HG03469 (cell line): Measurements from ENCODE around the gene AMOTL2.

Source experiments
- ATAC-seq: cut with Tn5 transposase; IDR thresholded peaks from one replicate; pipeline ENCODE4 v1.9.1; 2021; ENCODE audit warnings: mild to moderate bottlenecking, moderate library complexity, moderate number of reproducible peaks; ENCODE audit not compliant: unreplicated experiment

AMOTL2 gene

GRCh38 chr3:134337071-134337482, 37.2 kb downstream of the AMOTL2 start:
- no peak for ATAC-seq

DNA sequence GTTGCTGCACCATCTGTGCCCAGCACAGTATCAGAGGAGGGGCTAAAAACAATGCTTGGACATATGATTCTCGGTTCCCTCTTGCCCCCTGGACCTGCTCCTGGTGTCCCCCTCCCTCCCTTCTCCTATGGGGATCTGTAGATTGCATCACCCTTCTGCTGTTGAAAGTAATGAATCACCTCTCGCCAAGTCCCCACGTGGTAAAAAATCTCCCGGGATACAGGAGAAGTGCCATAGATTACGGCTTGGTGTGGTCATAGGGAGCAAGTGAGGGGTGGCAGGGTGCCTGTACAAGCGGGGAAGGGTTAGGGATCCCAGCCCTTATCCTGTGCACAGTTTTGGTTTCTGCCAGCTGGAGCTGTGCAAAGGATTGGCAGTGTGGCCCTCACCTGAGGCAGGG, 37.7 kb downstream of the AMOTL2 start:
- no peak for ATAC-seq

GRCh38 chr3:134334901-134335280, 39.4 kb downstream of the AMOTL2 start:
- ATAC-seq: no peak

- ATAC-seq: no peak
These were observed 39.9 kb downstream of the AMOTL2 start for GRCh38 chr3:134334231-134334900.

DNA sequence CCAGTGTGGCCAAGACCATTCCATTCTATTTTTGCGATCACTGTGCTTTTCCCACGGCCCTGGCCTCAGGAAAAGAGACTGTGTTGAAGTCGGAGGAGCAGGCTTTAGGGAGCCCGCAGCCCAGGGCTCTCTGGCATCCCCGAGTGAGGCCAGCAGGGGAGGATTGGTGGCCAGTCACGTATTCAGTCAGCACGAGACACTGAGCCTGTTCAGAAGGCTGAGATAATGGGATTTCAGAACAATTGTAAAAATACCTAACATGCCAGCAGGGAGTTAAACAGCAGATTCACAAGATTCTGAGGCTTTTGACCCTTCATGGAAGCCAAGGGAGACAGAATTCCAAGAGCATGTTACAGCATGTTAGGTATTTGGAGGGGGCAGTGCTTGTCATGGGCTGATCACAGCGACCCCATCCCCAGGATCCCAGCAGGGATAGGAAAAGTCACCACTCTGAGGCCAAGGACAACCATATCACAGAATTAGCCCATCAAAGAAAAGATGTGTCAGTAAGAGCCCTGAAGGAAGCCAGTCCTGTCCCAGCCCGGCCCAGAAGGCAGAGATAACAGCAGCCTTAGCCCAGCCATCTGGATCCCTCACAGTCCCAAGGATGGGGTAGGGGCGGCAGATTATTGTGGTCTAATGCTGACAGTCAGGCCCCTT, 40.6 kb downstream of the AMOTL2 start:
- ATAC-seq: no peak

GRCh38 chr3:134332344-134332743, 41.9 kb downstream of the AMOTL2 start:
- ATAC-seq: no peak

GRCh38 chr3:134331811-134332199, 42.4 kb downstream of the AMOTL2 start:
- no peak for ATAC-seq

GRCh38 chr3:134330883-134331810, 43.1 kb downstream of the AMOTL2 start:
- ATAC-seq: no peak

GRCh38 chr3:134328846-134329245, 45.4 kb downstream of the AMOTL2 start:
- no peak for ATAC-seq

- no peak for ATAC-seq
These were observed 46.1 kb downstream of the AMOTL2 start for GRCh38 chr3:134328147-134328591.

GRCh38 chr3:134327594-134327975, 46.7 kb downstream of the AMOTL2 start:
- no peak for ATAC-seq

GRCh38 chr3:134326760-134327593, 47.3 kb downstream of the AMOTL2 start:
- no peak for ATAC-seq

GRCh38 chr3:134326126-134326525, 48.1 kb downstream of the AMOTL2 start:
- no peak for ATAC-seq

GRCh38 chr3:134325706-134326105, 48.5 kb downstream of the AMOTL2 start:
- ATAC-seq: no peak

DNA sequence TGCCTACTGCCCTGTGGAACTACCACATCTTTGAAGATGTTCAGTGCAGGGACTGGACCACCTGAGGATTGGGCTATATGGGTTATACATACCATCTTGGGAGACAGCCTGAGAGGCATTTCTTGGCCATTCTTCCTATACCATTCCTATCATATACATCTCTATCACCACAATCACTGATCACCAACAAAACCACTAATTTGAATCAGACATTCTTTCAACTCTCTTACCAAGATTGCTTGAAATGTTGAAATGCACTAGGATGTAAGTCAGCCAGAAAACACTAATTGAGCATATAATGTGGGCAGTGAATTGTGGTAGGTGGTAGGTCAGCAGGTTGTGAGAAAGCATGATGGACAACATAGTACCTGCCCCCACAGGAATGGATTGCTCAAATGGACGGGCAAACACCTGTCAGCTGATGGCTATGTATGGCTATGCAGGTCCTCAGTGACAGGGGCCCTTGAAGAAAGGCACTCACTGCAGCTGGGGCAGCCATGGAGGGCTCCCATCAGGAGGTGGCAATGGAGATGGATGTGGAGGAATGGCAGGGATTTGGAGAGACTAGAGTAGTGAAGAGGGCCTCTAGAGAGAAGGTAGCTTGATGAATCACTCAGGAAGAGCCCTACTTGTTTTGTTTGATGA, 49.1 kb downstream of the AMOTL2 start:
- ATAC-seq: no peak

- ATAC-seq: no peak
These were observed 50.0 kb downstream of the AMOTL2 start for GRCh38 chr3:134323966-134324962.

DNA sequence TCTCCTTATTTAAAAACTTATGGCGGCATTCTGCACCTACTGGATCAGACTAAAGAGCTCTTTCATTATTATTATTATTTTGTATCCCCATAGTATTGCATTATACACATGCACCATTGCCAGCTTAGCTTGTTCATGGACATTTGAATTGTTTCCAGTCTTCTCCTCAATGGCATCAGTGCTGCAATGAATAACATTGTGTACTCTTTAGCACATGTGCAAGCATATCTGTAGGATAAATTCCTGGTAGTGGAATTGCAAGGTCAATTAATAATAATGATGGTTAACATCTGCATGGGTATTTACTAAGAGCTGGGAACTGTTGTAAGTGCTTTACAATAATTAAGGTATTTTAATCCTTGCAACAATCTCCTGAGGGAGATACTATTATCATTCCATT, 52.0 kb downstream of the AMOTL2 start:
- no peak for ATAC-seq

DNA sequence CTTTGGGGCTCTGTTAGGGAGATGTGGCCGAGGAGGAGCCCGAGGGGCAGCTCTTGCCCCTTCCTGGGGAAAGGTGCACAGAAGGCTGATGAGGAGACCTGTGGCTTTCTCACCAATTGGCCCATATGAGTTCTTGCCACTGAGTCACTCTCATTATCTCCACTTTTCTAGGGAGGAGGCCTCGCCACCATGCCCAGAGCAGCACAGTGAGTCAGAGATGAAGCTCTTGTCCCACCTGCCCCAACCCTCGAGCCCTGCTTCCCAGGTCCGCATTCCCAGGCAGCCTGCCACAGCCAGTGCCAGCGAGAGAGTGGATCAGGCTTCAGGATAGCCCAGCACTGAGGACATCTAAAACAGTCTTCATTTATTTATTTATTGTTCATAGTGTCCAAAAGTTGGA, 53.5 kb downstream of the AMOTL2 start:
- no peak for ATAC-seq

DNA sequence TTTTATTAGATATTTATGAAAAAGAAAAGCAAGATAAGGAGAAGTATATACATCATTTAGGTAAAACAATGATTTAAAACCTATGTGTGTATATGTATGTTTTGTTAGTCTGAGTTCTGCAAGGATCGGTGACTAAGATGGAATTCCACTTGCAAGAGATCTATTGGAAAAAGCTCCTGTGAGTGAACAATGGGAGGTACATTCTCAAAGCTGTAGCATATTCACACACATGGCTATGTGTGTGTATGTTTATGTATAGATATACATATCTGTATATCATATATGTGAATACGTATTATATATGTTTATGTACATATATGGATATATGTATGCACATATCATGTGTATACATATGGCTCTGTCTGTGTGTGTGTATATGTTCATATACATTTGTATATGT, 54.3 kb downstream of the AMOTL2 start:
- ATAC-seq: no peak
